ENCODE measurements around the gene RPS29. TPM values are rescaled to one million over a fixed set of nuclear protein-coding genes. Genes with fewer than 3 reads are reported as not detected.

Gene RPS29
- total RNA-seq, 1 donor from 2014 or later = 1,860 TPM

DNA sequence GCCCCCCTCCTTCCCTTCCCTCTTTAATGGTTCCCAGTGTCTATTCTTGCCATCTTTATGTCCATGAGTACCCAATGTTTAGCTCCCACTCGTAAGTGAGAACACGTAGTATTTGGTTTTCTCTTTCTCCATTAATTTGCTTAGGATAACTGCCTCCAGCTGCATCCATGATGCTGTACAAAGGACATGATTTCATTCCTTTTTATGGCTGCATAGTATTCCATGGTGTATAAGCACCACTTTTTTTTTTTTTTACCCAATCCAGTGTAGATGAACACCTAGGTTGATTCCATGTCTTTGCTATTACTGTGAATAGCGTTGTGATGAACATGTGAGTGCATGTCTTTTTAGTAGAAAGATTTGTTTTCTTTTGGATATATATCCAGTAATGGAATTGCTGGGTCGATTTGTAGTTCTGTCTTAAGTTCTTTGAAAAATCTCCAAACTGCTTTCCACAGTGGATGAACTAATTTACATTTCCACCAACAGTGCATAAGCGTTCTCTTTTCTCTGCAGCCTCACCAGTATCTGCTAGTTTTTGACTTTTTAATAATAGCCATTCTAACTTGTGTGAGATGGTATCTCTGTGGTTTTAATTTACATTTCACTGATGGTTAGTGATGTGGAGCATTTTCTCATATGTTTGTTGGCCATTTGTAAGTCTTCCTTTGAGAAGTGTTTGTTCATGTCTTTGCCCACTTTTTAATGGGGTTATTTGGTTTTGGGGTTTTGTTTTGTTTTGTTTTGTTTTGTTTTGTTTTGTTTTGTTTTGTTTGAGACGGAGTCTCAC is 26.0 kb downstream of the RPS29 start:
- intact Hi-C loops (cut with micrococcal nuclease) = no loop called here
- H3K4me1 Mint-ChIP-seq (ENCODE audit: low read depth) = no peaks in the 10 kb centered on the region
- no peaks in the 10 kb centered on the region for H3K36me3 Mint-ChIP-seq (ENCODE audit: low read depth)

DNA sequence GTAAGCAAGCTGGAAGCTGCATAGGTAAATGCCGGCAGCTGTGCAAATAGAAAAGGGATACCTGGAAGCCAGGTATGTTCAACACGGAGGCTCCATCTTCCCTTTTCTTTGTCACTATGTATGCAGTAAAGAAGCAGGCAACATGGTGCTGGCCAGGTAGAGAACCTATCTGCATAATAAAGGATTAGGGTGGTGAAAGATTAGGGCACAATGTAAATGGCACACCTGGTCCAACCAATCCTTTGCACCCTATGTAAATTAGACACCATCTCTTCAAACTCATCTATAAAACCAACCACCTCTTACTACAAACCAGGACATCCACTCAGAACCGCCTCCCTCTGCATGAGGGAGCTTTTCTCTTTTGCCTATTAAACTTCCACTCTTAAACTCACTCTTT is 32.3 kb downstream of the RPS29 start:
- H3K36me3 Mint-ChIP-seq (ENCODE audit: low read depth) = no peaks in the 10 kb centered on the region
- no peaks in the 10 kb centered on the region for H3K9me3 Mint-ChIP-seq
- H3K27me3 Mint-ChIP-seq (ENCODE audit: insufficient read depth) = peaks cover 4% of the 10 kb centered on the region
- DNase-seq (ENCODE audit: low spot score) = no peak
- intact Hi-C loops (cut with micrococcal nuclease) = no loop called here
- H3K27ac Mint-ChIP-seq = no peak overlapping the region
- H3K4me1 Mint-ChIP-seq (ENCODE audit: low read depth) = no peaks in the 10 kb centered on the region
- no peak overlapping the region for H3K4me3 Mint-ChIP-seq

More for the DNA sequence above, 26.0 kb downstream of the RPS29 start:
- H3K9me3 Mint-ChIP-seq = peaks cover 4% of the 10 kb centered on the region
- no peak overlapping the region for H3K4me3 Mint-ChIP-seq
- DNase-seq (ENCODE audit: low spot score) = no peak
- H3K27me3 Mint-ChIP-seq (ENCODE audit: insufficient read depth) = peaks cover 1% of the 10 kb centered on the region
- no peak overlapping the region for H3K27ac Mint-ChIP-seq

DNA sequence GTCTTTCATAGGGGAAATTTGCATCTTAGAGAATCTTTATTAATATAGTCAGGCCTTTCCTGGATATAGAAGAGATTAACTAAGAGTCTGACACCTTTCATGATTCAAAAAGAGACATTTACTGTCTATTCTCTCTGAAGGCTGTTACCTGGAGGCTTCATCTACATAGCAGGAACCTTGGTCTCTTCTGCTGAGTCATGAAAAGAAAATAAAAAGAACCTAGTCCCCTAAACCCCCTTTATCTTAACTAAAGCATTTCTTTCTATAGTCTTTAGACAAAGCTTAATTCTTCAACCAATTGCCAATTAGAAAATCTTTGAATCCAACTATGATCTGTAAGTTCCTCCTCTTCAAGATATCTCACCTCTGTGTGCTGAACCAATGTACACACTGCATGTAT is 33.1 kb downstream of the RPS29 start:
- H3K27me3 Mint-ChIP-seq (ENCODE audit: insufficient read depth) = peaks cover 4% of the 10 kb centered on the region
- no peaks in the 10 kb centered on the region for H3K36me3 Mint-ChIP-seq (ENCODE audit: low read depth)
- no peak overlapping the region for H3K27ac Mint-ChIP-seq
- no peaks in the 10 kb centered on the region for H3K9me3 Mint-ChIP-seq
- no peak for DNase-seq (ENCODE audit: low spot score)
- H3K4me3 Mint-ChIP-seq = no peak overlapping the region
- no peaks in the 10 kb centered on the region for H3K4me1 Mint-ChIP-seq (ENCODE audit: low read depth)
- intact Hi-C loops (cut with micrococcal nuclease) = no loop called here

DNA sequence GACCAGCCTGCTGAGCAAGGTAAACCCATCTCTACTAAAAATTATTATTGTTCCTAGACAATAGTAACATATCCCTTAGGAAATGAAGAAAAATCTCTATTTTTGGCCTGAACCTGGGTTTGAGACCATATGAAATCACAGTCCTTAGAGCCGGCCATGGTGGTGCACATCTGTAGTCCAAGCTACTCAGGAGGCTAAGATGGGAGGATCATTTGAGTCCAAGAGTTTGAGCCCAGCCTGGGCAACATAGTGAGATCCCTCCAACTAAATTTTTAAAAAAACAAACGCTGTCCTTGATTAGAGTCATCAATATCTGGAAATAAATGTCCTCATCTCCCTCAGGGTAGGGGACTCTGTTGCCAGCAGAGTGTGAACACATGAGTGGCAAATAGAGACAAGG is 34.6 kb downstream of the RPS29 start:
- Mint-ChIP-seq H3K27me3 (ENCODE audit: insufficient read depth) (peaks cover 6% of the 10 kb centered on the region), H3K4me3 (no peak overlapping the region), H3K4me1 (ENCODE audit: low read depth) (no peaks in the 10 kb centered on the region), H3K36me3 (ENCODE audit: low read depth) (no peaks in the 10 kb centered on the region), H3K27ac (no peak overlapping the region), H3K9me3 (no peaks in the 10 kb centered on the region)
- no peak for DNase-seq (ENCODE audit: low spot score)
- intact Hi-C loops (cut with micrococcal nuclease) = no loop called here

DNA sequence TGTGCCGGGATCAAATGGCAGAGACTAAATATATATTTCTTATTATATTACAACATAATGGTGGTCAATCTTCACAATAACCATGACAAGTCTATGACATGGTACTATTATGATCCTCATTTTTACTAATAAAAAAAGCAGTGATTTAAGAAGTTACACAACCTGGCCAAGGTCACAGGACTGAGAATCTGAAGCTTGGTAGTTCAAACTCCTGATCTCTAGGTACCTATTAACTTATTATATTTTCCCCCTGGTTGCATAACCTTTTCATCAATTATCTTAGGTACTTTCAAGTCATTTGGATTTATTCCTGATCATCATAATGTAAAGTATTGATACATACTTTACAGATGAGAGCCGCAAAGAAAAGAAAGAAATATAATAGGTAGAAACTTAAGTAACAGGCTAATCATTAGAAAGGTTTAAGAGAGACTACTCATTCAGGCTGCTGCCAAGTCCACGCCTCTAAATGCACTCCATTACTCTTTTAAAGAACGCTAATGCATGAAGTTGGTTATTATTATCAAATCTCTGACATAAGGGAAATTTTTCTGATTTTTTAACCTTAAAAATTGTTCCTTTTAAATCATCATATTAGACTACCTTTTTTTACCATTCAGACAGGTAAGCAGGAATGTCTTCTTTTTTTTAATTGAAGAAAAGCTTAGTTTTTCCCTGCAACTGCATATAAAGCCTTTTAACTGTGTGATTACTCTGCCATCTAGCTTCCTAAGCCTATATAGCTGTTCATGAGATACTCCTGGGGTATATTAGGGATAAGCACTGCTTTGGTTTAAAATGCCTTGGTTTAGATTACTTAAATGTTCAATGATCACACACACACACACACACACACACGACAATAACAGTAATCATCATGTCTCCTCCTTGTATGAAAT is 35.6 kb downstream of the RPS29 start:
- H3K36me3 Mint-ChIP-seq (ENCODE audit: low read depth) = no peaks in the 10 kb centered on the region
- H3K27ac Mint-ChIP-seq = no peak overlapping the region
- DNase-seq (ENCODE audit: low spot score) = no peak
- intact Hi-C loops (cut with micrococcal nuclease) = no loop called here
- H3K4me3 Mint-ChIP-seq = no peak overlapping the region
- no peaks in the 10 kb centered on the region for H3K9me3 Mint-ChIP-seq
- peaks cover 6% of the 10 kb centered on the region for H3K27me3 Mint-ChIP-seq (ENCODE audit: insufficient read depth)
- no peaks in the 10 kb centered on the region for H3K4me1 Mint-ChIP-seq (ENCODE audit: low read depth)

DNA sequence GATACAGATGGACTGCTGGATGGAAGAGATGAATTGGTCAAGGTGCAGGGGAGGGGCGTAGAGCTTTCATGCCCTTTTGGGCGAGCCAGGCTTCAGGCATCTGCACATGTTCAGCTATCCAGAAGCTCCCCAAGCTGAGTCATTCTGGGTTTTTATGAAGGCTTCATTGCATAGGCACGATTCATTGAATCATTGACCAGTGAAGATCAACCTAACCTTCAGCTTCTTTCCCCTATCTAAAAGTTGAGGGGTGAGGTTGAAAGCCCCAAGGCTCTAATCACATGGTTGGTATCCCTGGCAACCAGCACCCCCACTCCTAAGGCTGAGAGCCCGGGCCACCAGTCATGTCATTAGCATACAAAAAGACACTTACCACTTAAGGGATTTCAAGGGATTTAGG is 36.3 kb downstream of the RPS29 start:
- DNase-seq (ENCODE audit: low spot score) = no peak
- no peaks in the 10 kb centered on the region for H3K36me3 Mint-ChIP-seq (ENCODE audit: low read depth)
- no peak overlapping the region for H3K27ac Mint-ChIP-seq

DNA sequence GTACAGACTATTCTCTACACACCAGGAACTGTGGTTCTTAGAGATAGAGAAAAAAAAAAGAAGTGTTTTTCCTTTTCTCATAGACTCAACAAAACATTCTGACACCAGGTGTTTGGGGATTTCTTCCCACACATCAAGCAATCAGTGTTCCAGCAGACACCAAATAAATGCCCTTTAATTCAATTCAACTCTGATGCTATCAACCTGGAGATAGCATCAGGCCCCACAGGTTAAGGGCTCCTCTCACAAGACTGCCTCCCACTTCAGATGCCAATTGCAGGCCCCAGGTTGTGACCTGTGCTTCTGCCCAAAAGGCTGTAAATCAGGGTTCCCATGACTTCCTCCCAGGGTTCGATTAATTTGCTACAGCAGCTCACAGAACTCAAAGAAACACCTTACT is 36.7 kb downstream of the RPS29 start:
- intact Hi-C loops (cut with micrococcal nuclease) = no loop called here
- DNase-seq (ENCODE audit: low spot score) = no peak
- H3K4me1 Mint-ChIP-seq (ENCODE audit: low read depth) = no peaks in the 10 kb centered on the region
- no peak overlapping the region for H3K4me3 Mint-ChIP-seq
- no peaks in the 10 kb centered on the region for H3K36me3 Mint-ChIP-seq (ENCODE audit: low read depth)
- no peak overlapping the region for H3K27ac Mint-ChIP-seq
- H3K27me3 Mint-ChIP-seq (ENCODE audit: insufficient read depth) = peaks cover 6% of the 10 kb centered on the region
- no peaks in the 10 kb centered on the region for H3K9me3 Mint-ChIP-seq

More for the DNA sequence above, 36.3 kb downstream of the RPS29 start:
- H3K4me3 Mint-ChIP-seq = no peak overlapping the region
- no peaks in the 10 kb centered on the region for H3K9me3 Mint-ChIP-seq
- H3K4me1 Mint-ChIP-seq (ENCODE audit: low read depth) = no peaks in the 10 kb centered on the region
- H3K27me3 Mint-ChIP-seq (ENCODE audit: insufficient read depth) = peaks cover 6% of the 10 kb centered on the region
- intact Hi-C loops (cut with micrococcal nuclease) = no loop called here

DNA sequence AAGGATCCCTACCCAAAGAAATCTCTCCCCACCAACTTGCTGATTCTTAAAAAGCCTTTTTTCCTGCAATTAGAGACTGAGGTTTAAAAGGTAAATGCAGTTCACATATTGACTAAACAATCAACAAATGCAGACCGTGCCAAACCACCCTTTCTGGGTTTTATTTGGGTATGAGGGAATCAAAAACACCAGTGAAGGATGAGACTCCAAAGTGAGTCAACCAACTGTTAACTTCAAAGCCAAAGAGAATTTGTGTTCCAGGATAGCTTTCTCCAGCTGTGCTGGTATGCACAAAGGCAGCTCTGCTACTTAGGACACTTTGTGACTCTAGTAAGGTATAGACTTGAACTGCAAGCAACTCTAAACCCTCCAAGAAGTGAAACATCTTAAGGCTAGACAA is 39.4 kb downstream of the RPS29 start:
- Mint-ChIP-seq H3K27ac (no peak overlapping the region), H3K4me1 (ENCODE audit: low read depth) (no peaks in the 10 kb centered on the region), H3K9me3 (no peaks in the 10 kb centered on the region), H3K27me3 (ENCODE audit: insufficient read depth) (peaks cover 6% of the 10 kb centered on the region), H3K36me3 (ENCODE audit: low read depth) (no peaks in the 10 kb centered on the region), H3K4me3 (no peak overlapping the region)
- DNase-seq (ENCODE audit: low spot score) = no peak
- intact Hi-C loops (cut with micrococcal nuclease) = no loop called here

DNA sequence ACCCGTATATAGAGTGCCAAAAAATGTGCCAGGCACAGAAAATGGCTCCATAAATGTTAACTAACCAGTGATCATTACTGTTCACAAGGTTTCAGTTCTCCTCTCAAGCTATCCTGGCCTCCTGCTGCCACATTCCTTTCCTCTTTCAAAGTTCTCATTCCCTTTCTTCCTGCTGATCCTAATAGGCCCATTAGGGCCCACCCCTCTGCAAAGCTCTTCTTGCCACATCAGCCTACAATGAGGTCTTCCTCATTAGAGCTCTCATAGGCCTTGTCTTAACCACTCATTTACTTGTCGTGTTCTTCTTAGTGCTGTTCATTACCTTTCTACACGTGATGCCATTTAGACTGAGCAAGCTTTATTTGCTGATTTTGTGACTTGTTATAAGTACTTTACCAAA is 40.5 kb downstream of the RPS29 start:
- no peak overlapping the region for H3K4me3 Mint-ChIP-seq
- H3K36me3 Mint-ChIP-seq (ENCODE audit: low read depth) = no peaks in the 10 kb centered on the region
- H3K9me3 Mint-ChIP-seq = no peaks in the 10 kb centered on the region
- H3K4me1 Mint-ChIP-seq (ENCODE audit: low read depth) = no peaks in the 10 kb centered on the region
- H3K27ac Mint-ChIP-seq = no peak overlapping the region
- H3K27me3 Mint-ChIP-seq (ENCODE audit: insufficient read depth) = peaks cover 3% of the 10 kb centered on the region
- intact Hi-C loops (cut with micrococcal nuclease) = no loop called here
- DNase-seq (ENCODE audit: low spot score) = no peak

DNA sequence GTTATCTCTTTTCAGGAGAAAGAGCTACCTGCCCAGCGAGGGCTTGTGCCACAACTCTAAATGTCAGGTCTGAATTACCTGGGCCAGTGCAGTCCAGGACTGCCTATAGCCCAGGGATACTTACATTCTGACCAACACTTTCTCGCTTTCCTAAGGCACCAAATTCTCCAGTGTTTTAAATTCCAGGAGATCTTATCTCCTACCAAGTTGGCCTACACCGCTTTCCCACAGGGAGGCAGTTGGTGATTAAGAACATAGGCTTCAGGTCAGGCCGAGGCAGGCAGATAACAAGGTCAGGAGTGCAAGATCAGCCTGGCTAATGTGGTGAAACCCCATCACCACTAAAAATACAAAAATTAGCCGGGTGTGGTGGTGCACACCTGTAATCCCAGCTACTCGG is 41.1 kb downstream of the RPS29 start:
- peaks cover 2% of the 10 kb centered on the region for H3K27me3 Mint-ChIP-seq (ENCODE audit: insufficient read depth)
- intact Hi-C loops (cut with micrococcal nuclease) = no loop called here
- H3K9me3 Mint-ChIP-seq = no peaks in the 10 kb centered on the region
- H3K4me1 Mint-ChIP-seq (ENCODE audit: low read depth) = no peaks in the 10 kb centered on the region
- DNase-seq (ENCODE audit: low spot score) = no peak
- no peak overlapping the region for H3K4me3 Mint-ChIP-seq
- H3K36me3 Mint-ChIP-seq (ENCODE audit: low read depth) = no peaks in the 10 kb centered on the region
- no peak overlapping the region for H3K27ac Mint-ChIP-seq

DNA sequence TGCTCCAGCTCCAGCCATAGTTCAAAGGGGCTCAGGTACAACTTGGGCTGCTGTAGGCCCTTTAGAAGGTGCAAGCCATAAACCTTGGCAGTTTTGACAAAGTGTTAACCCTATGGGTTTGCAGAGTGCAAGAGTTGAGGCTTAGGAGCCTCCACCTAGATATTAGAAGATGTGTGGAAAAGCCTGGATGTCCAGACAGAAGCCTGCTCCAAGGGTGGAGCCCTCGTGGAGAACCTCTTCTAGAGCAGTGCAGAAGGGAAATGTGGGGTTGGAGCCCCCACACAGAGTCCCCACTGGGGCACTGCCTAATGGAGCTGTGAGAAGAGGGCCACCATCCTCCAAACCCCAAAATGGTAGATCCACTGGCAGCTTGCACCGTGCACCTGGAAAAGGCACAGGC is 45.1 kb downstream of the RPS29 start:
- no peak for DNase-seq (ENCODE audit: low spot score)
- H3K4me3 Mint-ChIP-seq = no peak overlapping the region
- no peak overlapping the region for H3K27ac Mint-ChIP-seq
- no peaks in the 10 kb centered on the region for H3K9me3 Mint-ChIP-seq
- H3K36me3 Mint-ChIP-seq (ENCODE audit: low read depth) = no peaks in the 10 kb centered on the region
- no peaks in the 10 kb centered on the region for H3K4me1 Mint-ChIP-seq (ENCODE audit: low read depth)
- intact Hi-C loops (cut with micrococcal nuclease) = no loop called here
- peaks cover 1% of the 10 kb centered on the region for H3K27me3 Mint-ChIP-seq (ENCODE audit: insufficient read depth)

DNA sequence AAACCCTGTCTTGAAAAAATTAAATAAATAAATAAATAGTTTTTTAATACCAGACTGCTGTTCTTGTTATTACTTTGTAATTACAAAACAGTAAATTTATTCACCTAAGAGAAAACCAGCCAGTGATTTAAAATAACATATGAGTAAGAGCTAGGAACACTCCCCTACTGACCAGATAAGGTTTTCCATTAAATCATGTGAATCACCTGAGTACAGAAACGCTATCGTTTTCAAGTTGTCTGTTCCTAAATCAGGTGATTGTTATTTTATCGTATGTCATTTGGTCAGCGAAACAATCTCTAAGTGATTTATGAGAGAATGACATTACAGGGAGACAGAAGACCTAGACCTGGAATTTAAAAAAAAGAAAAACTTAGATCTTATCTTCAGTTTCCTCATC is 47.3 kb downstream of the RPS29 start:
- H3K9me3 Mint-ChIP-seq = no peaks in the 10 kb centered on the region
- no peak overlapping the region for H3K4me3 Mint-ChIP-seq
- H3K27me3 Mint-ChIP-seq (ENCODE audit: insufficient read depth) = peaks cover 2% of the 10 kb centered on the region
- H3K36me3 Mint-ChIP-seq (ENCODE audit: low read depth) = no peaks in the 10 kb centered on the region
- H3K4me1 Mint-ChIP-seq (ENCODE audit: low read depth) = no peaks in the 10 kb centered on the region
- H3K27ac Mint-ChIP-seq = no peak overlapping the region
- no peak for DNase-seq (ENCODE audit: low spot score)
- intact Hi-C loops (cut with micrococcal nuclease) = no loop called here
